SK-N-SH (cell line): Measurements from ENCODE around the gene BPIFB3. TPM values are rescaled to one million over a fixed set of nuclear protein-coding genes. Genes with fewer than 3 reads are reported as not detected.

Experiments
- CTCF ChIA-PET: fragments of 300-600, 350-600 bp; formaldehyde crosslinking; extraction: SDS; loops from one replicate; lab custom pipeline; 2021; lab: Yijun Ruan, JAX
- POLR2A ChIA-PET: fragments of 350-600 bp; sonication (Branson Sonifier 250); formaldehyde crosslinking; extraction: SDS; loops from one replicate; lab custom pipeline; 2020; ENCODE audit warnings: antibody characterized with exemption, inconsistent platforms; lab: Yijun Ruan, JAX
- DNase-seq: peaks from one replicate; pipeline ENCODE4 v3.0.0; 2012
- H2AFZ ChIP-seq: fragments of 200-600 bp; sonication (generic); 2 replicates; pipeline ENCODE4 v1.8.1; 2016; ENCODE audit warnings: antibody characterized with exemption, mild to moderate bottlenecking, low read depth
- H3F3A ChIP-seq: fragments of 200-600 bp; sonication (generic); replicated peaks from 2 replicates; pipeline ENCODE3; 2016; ENCODE audit warnings: antibody characterized with exemption, mild to moderate bottlenecking; ENCODE audit not compliant: insufficient read depth
- H3K27ac ChIP-seq, 2 experiments: fragments of 200-500 bp in 1 of 2; fragments of 200-600 bp in 1 of 2; sonication (Bioruptor generic) in 1 of 2; sonication (generic), shearing (Covaris generic) in 1 of 2; 2 replicates each; pipeline versions ENCODE4 v1.5.1 to v1.6.1; 2014 to 2016; ENCODE audit warnings: low read depth in 2 of 2, inconsistent platforms in 1 of 2, low read length in 1 of 2, mild to moderate bottlenecking in 1 of 2, mixed read lengths in 1 of 2
- H3K27me3 ChIP-seq: fragments of 200-600 bp; sonication (generic), shearing (Covaris generic); 2 replicates; pipeline ENCODE4 v1.6.1; 2016; ENCODE audit warnings: mixed run types; ENCODE audit not compliant: insufficient read depth
- H3K36me3 ChIP-seq, 2 experiments: fragments of 200-500 bp in 1 of 2; fragments of 200-600 bp in 1 of 2; sonication (Bioruptor generic) in 1 of 2; sonication (generic) in 1 of 2; replicated peaks in 1 of 2; 2 replicates each; pipeline versions ENCODE3 to v1.5.1; 2014 to 2016; ENCODE audit warnings: low read length in 1 of 2, mild to moderate bottlenecking in 1 of 2; ENCODE audit not compliant: insufficient read depth in 2 of 2, control insufficient read depth in 1 of 2
- H3K4me1 ChIP-seq, 2 experiments: fragments of 200-500 bp in 1 of 2; fragments of 200-600 bp in 1 of 2; sonication (Bioruptor generic) in 1 of 2; sonication (generic), shearing (Covaris generic) in 1 of 2; 2 replicates each; pipeline versions ENCODE4 v1.5.1 to v1.6.1; 2014 to 2016; ENCODE audit warnings: low read depth in 1 of 2, low read length in 1 of 2, mixed run types in 1 of 2; ENCODE audit not compliant: insufficient read depth in 2 of 2, control insufficient read depth in 1 of 2
- H3K4me2 ChIP-seq: fragments of 200-600 bp; sonication (generic), shearing (Covaris generic); 2 replicates; pipeline ENCODE4 v1.6.1; 2017; ENCODE audit warnings: mixed run types
- H3K4me3 ChIP-seq, 2 experiments: fragments of 200-500 bp in 1 of 2; fragments of 200-600 bp in 1 of 2; sonication (Bioruptor generic) in 1 of 2; sonication (generic), shearing (Covaris generic) in 1 of 2; 2 replicates each; pipeline versions ENCODE4 v1.5.1 to v1.8.1; 2014 to 2016; ENCODE audit warnings: low read depth in 2 of 2, inconsistent platforms in 1 of 2, low read length in 1 of 2, mild to moderate bottlenecking in 1 of 2, mixed read lengths in 1 of 2, moderate library complexity in 1 of 2
- H3K79me2 ChIP-seq: fragments of 200-600 bp; sonication (generic); 2 replicates; pipeline ENCODE4 v1.8.1; 2017; ENCODE audit warnings: mild to moderate bottlenecking; ENCODE audit not compliant: insufficient read depth
- H3K9ac ChIP-seq: fragments of 200-600 bp; sonication (generic); 2 replicates; pipeline ENCODE4 v1.6.1; 2017; ENCODE audit warnings: mixed run types
- H3K9me2 ChIP-seq: fragments of 200-600 bp; sonication (generic); 2 replicates; pipeline ENCODE4 v1.6.1; 2017; ENCODE audit warnings: mixed run types
- H3K9me3 ChIP-seq: fragments of 200-600 bp; sonication (generic); 2 replicates; pipeline ENCODE4 v1.6.1; 2017; ENCODE audit warnings: mixed run types, mild to moderate bottlenecking, moderate library complexity
- H4K20me1 ChIP-seq: fragments of 200-600 bp; sonication (generic); 2 replicates; pipeline ENCODE4 v1.6.1; 2017; ENCODE audit warnings: mild to moderate bottlenecking, mixed run types; ENCODE audit not compliant: insufficient read depth
- CHD2 ChIP-seq: fragments of 150-350 bp; IDR thresholded peaks from 2 replicates; pipeline ENCODE4 v1.6.1; 2018; ENCODE audit warnings: low read length; ENCODE audit not compliant: partially characterized antibody
- CTCF ChIP-seq: fragments of 200-600 bp; sonication (generic); IDR thresholded peaks from 2 replicates; pipeline ENCODE4 v1.6.1; 2017; ENCODE audit warnings: antibody characterized with exemption, mild to moderate bottlenecking, moderate library complexity
- ELF1 ChIP-seq: IDR thresholded peaks from 2 replicates; pipeline ENCODE4 v1.4.0; 2012
- EP300 ChIP-seq, 2 experiments: IDR thresholded peaks; 2 replicates each; pipeline versions ENCODE4 v1.4.0 to v1.6.1; 2012; ENCODE audit warnings: borderline replicate concordance in 1 of 2, low read depth in 1 of 2, low read length in 1 of 2
- FOXJ3 ChIP-seq: sonication (generic); formaldehyde crosslinking; IDR thresholded peaks from 2 replicates; pipeline ENCODE4 v1.5.1; 2020; ENCODE audit warnings: mild to moderate bottlenecking, missing genetic modification reagents
- FOXM1 ChIP-seq: IDR thresholded peaks from 2 replicates; pipeline ENCODE4 v1.4.0; 2012; ENCODE audit warnings: low read depth, mild to moderate bottlenecking
- MAX ChIP-seq: IDR thresholded peaks from 2 replicates; pipeline ENCODE4 v1.4.0; 2012; ENCODE audit warnings: low read depth
- MEF2A ChIP-seq: IDR thresholded peaks from 2 replicates; pipeline ENCODE4 v1.4.0; 2012; ENCODE audit warnings: low read depth, borderline replicate concordance
- MXI1 ChIP-seq: IDR thresholded peaks from 2 replicates; pipeline ENCODE4 v1.6.1; 2012; ENCODE audit warnings: mild to moderate bottlenecking, low read depth, low read length, improper control_type of control experiment
- NFIC ChIP-seq: IDR thresholded peaks from 2 replicates; pipeline ENCODE4 v1.4.0; 2012; ENCODE audit warnings: borderline replicate concordance
- RAD21 ChIP-seq: IDR thresholded peaks from 2 replicates; pipeline ENCODE4 v1.6.1; 2012; ENCODE audit warnings: mild to moderate bottlenecking, low read length
- RCOR1 ChIP-seq: fragments of 150-350 bp; IDR thresholded peaks from 2 replicates; pipeline ENCODE4 v1.6.1; 2017; ENCODE audit warnings: antibody characterized with exemption, low read length
- REST ChIP-seq: IDR thresholded peaks from 2 replicates; pipeline ENCODE4 v1.6.1; 2012; ENCODE audit warnings: mild to moderate bottlenecking, low read depth, low read length, moderate library complexity
- SIN3A ChIP-seq: IDR thresholded peaks from 2 replicates; pipeline ENCODE4 v1.6.1; 2012; ENCODE audit warnings: low read depth, mild to moderate bottlenecking, low read length, moderate library complexity, borderline replicate concordance
- TEAD4 ChIP-seq: IDR thresholded peaks from 2 replicates; pipeline ENCODE4 v1.4.0; 2012; ENCODE audit warnings: mild to moderate bottlenecking, borderline replicate concordance; ENCODE audit not compliant: insufficient read depth
- USF1 ChIP-seq: IDR thresholded peaks from 2 replicates; pipeline ENCODE4 v1.4.0; 2012; ENCODE audit warnings: low read depth, borderline replicate concordance
- WGBS: methylation state at CpG from one replicate; pipeline ENCODE4 v1.1.6; 2017; ENCODE audit warnings: low lambda C conversion rate; 5-methylcytosine and 5-hydroxymethylcytosine counted together
- polyA plus RNA-seq, 3 experiments: library from polyadenylated mRNA; depleted of rRNA; stranded (reverse); fragments of >200 nt; gene quantifications; 2 replicates each; pipeline ENCODE4 v1.2.3, GENCODE V29; 2012

The BPIFB3 gene
- polyA plus RNA-seq, 1 of the 3 experiments (the other 2 are of a cell fraction) = not detected

- Histone ChIP-seq H3K9me3 (no peaks in the 10 kb centered on the region), H3K4me3 (no peak overlapping the region), H3K79me2 (no peaks in the 10 kb centered on the region), H3K36me3 (no peaks in the 10 kb centered on the region), H3K9ac (no peak overlapping the region), H3K27ac (no peak overlapping the region), H3F3A (no peaks in the 10 kb centered on the region), H3K9me2 (no peaks in the 10 kb centered on the region), H3K4me1 (no peaks in the 10 kb centered on the region), H2AFZ (no peak overlapping the region), H3K4me2 (no peak overlapping the region), H4K20me1 (no peaks in the 10 kb centered on the region), H3K27me3 (peaks cover 17% of the 10 kb centered on the region; the same call in 1 of the 2 replicates)
- WGBS = 23% methylated on average over 8 of the region's 8 CpGs
- TF ChIP-seq USF1 (no peak), NFIC (no peak), FOXM1 (no peak), MXI1 (no peak), MEF2A (no peak), MAX (no peak), RAD21 (no peak), ELF1 (no peak), TEAD4 (no peak), RCOR1 (no peak), EP300 (IDR thresholded peaks at IDR 0.05; ENCODE audit: borderline replicate concordance in 1 of 2, low read depth in 1 of 2, low read length in 1 of 2) (no peak), FOXJ3 (CRISPR knock-in tag) (no peak), REST (no peak), CHD2 (no peak), SIN3A (no peak), CTCF (no peak)
- ChIA-PET POLR2A (no interaction called here), CTCF (no interaction called here)
- DNase-seq = no peak
These were observed 56.6 kb downstream of the BPIFB3 start for GRCh38 chr20:33110147-33110825.
